Measurements from ENCODE around the gene CYP4F12. TPM values are rescaled to one million over a fixed set of nuclear protein-coding genes. Genes with fewer than 3 reads are reported as not detected.

The CYP4F12 gene, protein sequence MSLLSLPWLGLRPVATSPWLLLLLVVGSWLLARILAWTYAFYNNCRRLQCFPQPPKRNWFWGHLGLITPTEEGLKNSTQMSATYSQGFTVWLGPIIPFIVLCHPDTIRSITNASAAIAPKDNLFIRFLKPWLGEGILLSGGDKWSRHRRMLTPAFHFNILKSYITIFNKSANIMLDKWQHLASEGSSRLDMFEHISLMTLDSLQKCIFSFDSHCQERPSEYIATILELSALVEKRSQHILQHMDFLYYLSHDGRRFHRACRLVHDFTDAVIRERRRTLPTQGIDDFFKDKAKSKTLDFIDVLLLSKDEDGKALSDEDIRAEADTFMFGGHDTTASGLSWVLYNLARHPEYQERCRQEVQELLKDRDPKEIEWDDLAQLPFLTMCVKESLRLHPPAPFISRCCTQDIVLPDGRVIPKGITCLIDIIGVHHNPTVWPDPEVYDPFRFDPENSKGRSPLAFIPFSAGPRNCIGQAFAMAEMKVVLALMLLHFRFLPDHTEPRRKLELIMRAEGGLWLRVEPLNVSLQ
- polyA plus RNA-seq (2014; cell fraction: cytosol; rRNA removed), result not detected in 2 replicates
- polyA plus RNA-seq (2014; cell fraction: nucleus; rRNA removed), result not detected in 2 replicates

DNA sequence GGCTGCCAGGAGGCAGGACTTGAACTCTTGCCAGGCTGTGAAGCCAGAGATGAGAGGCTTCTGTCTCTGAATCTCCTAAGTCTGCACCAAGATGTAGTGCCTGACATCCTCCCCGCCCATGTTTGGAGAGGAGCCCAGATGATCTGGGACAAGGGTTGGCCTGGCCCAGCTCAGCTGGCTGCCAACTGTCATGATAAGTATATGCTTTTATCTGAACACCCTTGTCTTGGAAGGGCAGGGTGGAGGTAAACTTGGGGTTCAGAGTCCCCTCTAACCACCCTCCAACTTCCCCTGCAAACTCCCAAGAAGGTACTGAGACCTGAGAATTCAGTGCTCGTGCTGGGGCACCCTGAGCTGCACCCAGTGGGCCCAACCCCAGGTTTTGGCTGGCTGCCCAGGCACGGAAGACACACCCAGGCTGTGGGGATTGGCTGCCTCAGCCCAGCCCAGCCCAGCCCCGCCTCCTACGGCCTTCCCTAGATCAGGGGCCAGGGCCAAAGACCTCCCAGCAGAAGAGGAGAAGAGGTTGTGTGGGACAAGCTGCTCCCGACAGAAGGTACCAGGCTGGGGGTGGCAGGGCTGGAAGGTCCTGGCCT, at the start of gene CYP4F12:
Gene CYP4F12 (plus strand): TSS at position 508 of the 596 bp plus-strand sequence. CDS start 443 bp downstream, outside the sequence.
- no peak for DNase-seq (ENCODE audit: low spot score)

DNA sequence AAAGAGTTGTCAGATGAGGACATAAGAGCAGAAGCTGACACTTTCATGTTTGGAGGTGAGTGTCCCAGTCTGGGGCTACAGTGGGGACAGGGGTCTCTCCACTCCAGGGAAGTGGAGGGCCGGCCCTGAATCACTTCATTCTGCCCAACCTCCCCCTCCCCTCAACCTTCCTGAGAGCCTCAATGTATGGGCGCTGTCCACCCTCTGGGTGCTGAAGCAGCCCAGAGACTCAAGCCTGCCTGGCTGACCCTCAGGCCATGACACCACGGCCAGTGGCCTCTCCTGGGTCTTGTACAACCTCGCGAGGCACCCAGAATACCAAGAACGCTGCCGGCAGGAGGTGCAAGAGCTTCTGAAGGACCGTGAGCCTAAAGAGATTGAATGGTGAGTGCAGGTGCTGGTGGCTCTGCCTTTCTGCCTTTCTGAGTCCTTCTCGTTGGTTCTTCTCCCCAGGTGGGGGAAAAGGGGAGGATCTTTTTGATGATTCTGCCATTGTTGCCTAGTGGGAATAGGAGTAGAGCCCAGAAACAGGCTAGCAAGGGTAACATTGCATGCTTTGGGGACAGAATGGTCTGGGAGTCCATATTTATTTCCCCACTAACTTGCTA, 49.1 kb upstream of the CYP4F12 start:
- DNase-seq (ENCODE audit: low spot score), result no peak

DNA sequence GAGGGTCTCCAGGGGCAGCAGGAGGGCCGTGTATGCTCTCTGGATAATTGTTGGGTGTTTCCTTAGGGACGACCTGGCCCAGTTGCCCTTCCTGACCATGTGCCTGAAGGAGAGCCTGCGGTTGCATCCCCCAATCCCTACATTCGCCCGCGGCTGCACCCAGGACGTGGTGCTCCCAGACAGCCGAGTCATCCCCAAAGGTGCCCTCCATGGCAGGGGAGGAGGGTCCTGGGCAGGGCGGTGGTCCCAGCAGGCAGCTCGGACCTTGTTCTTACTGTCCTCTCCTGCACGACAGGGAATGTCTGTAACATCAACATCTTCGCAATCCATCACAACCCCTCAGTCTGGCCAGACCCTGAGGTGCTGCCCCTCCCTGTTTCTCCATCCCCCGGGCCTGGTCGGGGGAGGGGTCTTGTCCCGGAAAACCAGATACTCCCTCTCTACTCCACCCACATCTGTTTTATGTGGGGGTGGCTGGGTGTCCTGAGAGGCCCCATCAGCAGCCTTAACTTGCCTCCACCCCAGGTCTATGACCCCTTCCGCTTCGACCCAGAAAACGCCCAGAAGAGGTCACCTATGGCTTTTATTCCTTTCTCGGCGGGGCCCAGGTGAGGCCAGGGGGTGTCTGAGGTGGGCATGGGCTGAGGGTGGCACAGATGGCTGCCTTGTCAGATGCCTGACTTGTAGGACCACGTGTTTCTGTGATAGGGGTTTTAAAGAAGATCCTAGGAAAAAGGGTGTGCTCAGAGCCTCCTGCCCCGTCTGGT, 44.5 kb upstream of the CYP4F12 start:
- DNase-seq (ENCODE audit: low spot score), result no peak

DNA sequence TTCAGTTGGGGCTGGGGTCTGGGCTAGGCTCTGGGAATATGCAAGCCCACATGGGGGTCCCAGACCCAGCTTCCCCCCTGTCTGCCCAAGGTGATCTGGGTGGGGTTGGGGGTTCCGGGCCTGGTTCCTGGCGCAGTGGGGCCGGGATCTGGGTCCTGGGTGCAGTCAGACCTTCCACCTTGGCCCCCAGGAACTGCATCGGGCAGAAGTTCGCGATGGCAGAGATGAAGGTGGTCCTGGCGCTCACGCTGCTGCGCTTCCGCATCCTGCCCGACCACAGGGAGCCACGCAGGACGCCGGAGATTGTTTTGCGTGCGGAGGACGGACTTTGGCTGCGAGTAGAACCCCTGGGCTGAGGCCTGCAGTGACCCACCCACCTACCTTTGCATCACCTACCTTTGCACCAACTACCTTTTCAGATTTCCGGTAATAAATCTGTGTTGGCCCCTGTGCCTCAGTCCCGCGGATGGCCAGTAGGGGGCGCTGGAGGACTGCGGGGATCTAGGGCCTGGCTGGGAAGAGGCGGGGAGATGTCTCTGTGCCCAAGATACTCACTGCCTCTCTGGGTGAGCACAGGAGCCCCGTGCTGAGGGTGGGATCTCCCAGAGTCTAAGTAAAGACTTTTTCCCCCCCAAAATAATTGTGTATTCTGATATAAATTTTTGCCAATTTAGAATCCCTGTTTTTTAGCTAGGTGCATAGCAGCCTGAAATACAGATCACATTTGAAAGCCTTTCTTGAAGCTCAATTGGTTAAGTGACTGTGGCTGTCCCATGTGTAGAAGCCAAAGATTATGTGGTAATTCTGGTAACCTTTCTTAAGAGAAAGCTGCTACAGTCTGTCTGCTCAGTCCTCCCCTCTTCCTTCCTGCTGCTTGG, 43.6 kb upstream of the CYP4F12 start:
- DNase-seq (ENCODE audit: low spot score), result peak; percentile 22

DNA sequence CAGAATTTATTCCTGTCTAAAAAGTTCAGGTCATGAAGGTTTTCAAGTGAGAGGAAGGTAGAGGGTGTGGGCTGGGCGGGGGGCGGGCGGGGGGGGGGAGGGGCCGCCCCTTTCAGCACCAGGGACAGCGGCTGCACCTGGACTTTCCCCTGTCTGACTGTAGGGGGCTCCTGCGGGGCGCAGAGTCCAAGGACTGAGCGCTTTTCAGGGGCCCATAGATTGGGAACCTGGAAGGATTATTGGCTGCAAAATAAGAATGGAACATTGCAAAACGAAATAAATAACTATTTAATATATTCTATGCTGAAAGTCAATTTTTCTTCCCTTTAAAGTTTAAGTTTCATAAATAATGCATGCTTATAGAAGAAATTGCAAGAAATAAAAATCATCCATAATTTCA, 41.1 kb upstream of the CYP4F12 start:
- DNase-seq (ENCODE audit: low spot score), result no peak

DNA sequence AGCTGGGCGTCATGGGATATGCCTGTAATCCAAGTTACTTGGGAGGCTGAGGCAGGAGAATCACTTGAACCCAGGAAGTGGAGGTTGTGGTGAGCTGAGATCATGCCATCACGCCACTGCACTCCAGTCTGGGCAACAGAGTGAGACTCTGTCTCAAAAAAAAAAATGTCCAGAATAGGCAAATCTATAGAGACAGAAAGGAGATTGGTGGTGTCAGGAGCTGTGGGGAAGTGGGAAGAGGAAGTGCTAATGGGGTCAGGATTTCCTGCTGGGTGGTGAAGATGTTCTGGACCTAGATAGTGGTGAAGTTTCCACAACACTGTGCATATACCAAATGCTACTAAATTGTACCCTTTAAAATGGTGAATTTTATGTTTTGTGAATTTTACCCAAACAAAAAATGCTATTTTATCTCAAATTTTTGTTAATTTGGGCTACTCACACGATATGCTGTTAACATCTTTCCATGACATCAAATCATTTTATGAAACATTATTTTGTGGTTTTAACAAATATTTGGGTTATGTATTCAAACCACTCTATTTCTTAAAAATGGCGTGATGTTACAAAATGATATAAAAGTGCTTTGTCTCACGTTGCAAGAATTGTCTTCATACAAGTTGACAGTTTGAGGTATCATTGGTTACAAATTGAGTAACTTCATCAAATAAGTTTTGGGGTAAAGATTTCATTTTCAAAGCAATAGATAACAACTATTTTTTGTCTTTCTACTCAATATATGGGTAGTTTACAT, 39.6 kb upstream of the CYP4F12 start:
- DNase-seq (ENCODE audit: low spot score), result no peak

DNA sequence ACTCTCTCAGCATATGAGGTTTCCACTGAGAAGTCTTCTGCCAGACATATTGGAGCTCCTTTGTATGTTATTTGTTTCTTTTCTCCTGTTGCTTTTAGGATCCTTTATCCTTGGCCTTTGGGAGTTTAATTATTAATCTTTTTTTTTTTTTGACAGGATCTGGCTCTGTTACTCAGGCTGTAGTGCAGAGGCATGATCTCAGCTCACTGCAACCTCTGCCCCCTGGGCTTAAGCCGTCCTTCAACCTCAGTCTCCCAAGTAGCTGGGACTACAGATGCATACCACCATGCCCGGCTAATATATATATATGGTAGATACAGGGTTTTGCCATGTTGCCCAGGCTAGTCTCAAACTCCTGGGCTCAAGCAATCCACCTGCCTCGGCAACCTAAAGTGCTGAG, 38.8 kb upstream of the CYP4F12 start:
- no peak for DNase-seq (ENCODE audit: low spot score)

DNA sequence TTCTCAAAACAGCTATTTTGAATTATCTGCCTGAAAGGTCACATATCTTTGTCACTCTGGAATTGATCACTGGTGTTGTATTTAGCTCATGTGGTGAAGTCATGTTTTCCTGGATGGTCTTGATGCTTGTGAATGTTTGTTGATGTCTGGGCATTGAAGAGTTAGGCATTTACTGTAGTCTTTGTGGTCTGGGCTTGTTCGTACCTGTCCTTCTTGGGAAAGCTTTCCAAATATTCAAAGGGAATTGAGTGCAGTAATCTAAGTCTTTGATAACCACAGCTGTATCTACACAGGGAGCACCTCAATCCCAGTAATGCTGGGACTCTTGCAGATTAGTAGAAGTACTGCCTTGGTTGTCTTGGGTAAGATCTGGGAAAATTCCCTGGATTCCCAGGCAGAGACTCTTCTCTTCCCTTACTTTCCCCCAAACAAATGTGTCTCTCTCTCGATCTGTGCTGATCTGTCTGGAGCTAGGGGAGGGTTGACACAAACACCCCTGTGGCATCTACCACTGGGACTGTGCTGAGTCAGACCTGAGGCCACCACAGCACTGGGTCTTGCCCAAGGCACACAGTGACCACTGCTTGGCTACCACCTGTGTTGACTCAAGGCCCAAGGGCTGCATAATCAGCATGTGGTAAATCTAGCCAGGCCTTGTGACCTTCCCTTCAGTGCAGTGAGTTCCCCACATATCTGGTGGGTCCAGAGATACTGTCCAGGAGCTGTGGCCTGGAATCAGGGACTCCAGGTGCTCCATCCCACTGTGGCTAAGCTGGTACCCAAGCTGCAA, 37.7 kb upstream of the CYP4F12 start:
- DNase-seq (ENCODE audit: low spot score), result no peak

DNA sequence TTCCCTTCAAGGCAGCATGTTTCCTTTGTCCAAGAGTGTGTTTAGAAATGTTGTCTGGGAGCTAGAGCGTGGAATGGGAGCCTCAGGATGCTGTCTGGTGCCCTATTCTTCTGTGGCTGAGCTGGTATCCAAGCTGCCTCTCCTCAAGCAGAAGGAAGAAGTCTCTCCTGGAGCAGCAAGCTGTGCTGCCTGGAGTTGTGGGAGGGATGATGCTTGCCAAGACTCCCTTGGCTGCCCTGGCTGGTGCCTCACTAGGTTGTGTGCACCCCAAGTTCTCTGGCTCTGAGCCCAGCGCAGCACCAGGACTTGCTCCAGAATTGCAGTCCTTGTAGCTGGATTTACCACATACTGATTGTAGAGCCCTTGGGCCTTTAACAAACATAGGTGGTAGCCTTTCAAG, 36.9 kb upstream of the CYP4F12 start:
- DNase-seq (ENCODE audit: low spot score), result no peak

DNA sequence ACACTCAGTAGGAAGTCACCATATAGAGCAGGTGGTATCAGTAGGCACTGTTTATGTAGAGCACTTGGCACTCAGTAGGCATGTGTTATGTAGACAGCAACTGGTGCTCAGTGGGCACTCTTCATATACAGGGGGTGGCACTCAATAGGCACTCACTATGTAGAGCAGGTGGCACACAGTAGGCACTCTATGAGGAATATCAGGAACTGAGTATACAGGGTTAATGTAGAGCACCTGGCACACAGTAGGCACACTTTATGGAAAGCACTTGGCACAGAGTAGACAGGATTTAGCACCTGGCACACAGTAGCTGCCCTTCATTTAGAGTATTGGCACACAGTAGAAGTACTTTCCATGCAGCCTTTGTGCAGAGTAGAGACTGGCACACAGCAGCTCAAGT, 33.3 kb upstream of the CYP4F12 start:
- no peak for DNase-seq (ENCODE audit: low spot score)

DNA sequence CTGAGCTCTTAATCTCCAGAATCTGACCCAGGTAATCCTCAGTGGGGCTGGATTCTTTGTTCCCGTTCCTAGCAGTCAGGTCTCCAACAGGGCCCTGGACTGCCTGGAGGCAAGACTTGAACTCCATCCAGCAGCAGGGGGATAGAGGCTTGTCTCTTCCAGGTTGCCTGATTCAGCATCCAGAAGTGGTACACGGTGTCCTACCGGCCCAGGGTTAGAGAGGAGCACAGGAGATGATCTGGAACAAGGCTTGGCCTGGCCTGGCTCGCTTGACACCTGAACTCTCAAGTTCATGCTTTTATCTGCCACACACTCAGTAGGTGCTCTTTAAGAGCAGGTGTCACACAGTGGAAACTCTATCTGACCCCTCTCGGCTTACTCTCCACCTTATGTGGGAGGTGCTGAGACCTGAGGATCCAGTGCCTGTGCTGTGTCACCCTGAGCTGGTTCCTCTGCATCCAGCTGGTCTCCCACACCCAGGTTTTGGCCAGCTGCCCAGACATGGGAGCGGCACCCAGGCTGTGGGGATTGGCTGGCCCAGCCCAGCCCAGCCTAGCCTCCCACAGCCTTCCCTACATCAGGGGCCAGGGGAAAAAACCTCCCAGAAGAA, 32.5 kb upstream of the CYP4F12 start, which contains the start of gene CYP4F3:
Gene CYP4F3 (plus strand): TSS at position 604 of the 610 bp plus-strand sequence. CDS start 519 bp downstream, outside the sequence.
- no peak for DNase-seq (ENCODE audit: low spot score)

DNA sequence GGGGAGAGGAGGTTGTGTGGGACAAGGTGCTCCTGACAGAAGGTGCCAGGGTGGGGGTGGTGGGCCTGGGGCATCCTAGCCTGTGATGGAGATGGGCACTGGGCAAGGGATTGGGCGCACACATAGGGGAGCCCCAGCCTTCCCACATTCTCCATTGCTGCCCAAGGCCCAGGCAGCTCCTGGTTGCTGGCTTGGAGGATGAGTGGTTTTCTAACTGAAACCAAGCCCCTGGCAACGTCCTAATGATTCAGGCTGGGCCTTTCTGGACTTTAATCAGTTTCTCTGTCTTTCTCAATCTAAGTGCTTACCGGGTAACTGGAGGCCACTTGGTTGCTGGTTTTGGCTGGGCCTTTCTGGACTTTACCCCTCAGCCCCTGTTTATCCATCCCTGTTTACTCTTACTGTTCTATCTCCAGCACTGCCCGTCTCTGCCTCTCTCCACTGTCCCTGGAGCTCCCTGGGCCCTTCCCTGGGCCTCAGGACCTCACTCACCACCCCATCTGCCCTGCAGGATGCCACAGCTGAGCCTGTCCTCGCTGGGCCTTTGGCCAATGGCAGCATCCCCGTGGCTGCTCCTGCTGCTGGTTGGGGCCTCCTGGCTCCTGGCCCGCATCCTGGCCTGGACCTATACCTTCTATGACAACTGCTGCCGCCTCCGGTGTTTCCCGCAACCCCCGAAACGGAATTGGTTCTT, 31.8 kb upstream of the CYP4F12 start:
- DNase-seq (ENCODE audit: low spot score), result no peak

DNA sequence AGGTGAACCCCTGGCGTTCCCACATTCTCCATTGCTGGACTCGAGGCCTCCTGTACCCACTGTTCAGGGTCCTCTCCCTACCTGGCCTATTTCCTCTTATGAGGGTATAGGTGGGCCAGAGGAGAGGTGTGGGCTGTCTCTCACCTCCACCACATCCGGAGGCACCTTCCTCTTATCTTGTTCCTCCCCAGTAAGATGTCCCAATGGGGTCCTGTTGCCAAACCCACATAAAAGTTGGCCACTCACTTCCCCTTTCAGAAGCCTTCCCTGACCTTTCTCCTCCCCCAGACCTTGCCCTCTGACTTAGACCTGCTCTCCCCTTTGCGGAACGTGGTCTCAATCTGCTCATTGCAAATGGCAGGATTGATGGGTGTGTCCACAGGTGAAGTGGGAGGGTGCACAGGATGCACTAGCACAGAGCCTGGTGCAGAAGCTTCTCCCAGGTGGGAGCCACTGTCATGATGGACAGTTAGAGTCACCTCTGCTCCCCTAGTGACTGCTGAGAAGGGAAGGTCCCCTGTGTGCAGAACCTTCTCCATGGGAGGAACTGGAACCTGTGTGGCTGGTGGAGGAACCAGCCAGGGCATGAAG, 30.9 kb upstream of the CYP4F12 start:
- no peak for DNase-seq (ENCODE audit: low spot score)

DNA sequence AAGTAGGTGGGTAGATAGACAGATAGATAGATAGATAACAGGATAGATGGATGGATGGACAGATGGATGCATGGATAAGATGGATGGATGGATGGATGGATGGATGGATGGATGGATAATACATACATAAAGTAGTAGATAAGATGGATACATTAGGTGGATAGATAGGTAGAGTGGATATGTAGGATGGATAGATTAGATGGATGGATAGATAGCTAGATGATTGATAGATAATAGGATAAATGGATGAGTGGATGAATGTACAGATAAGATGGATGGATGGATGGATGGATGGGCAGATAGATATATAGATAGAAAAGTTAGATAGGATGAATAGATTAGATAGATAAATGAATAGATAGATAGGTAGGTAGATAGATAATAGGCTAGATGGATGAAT, 30.1 kb upstream of the CYP4F12 start:
- no peak for DNase-seq (ENCODE audit: low spot score)

DNA sequence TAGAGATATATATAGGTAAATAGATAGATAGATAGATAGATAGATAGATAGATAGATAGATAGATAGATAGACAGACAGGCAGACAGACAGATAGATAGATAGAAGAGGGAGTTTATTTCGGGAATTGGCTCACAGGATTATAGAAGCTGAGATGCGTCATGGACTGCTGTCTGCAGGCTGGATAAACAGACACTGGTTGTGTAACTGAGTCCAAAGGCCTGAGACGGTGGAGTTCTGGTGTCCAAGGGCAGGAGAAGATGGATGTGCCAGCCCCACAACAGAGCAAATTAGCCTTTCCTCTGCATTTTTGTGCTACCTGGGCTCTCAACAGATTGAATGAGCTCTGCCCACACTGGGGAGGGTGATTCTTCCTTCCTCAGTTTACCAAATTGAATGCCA, 29.5 kb upstream of the CYP4F12 start:
- no peak for DNase-seq (ENCODE audit: low spot score)

DNA sequence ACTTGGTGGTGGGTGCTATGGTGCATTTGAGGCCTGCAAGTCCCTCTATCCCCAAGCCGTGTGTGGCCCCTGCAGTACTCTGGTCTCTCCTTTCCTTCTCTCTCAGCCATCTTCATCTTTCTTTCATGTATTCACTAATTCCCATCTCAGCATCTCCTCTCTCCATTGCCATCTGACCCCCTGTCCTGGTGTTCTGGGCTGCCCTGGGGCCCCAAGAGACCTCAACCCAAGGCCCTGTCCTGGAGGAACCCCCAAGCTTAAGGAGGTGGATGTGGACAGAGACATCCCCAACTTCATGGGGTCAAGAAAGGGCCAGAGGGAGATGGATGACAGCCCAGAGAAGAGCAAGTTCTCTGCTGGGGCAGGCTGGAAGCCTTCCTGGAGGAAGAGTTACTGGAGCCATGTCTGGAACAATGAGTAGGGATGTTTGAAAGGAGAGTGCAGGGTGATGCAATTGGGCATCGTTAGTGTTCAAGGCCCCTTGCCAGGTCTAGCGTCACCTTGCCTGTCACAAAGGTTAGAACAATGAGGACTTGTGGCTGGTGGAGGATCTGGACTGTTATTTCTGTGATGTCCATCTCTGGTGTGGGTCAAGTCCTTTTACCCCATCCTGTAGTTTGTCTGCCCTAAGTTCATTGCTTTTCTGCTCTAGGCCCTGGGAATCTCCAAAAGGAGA, 28.7 kb upstream of the CYP4F12 start:
- DNase-seq (ENCODE audit: low spot score), result no peak

DNA sequence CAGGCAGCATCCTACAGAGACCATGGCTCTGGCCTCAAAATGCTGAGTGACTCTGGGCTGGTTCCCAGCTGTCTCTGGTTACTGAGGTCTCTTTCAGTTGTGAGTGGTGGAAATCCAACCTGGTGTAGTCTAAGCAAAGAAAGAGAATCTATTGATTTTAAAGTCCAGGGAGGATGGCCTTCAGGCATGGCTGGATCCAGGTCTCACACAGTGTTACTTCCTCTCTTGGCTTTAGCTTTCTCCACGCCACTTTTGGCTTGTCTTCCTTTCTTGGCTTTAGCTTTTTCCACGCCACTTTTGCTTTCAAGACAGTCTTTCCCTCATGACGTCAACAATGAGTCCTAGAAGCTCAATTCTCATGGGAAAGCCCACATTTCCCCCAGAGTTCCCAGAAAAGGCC, 28.1 kb upstream of the CYP4F12 start:
- DNase-seq (ENCODE audit: low spot score), result no peak

Measured in SK-N-DZ (cell line).